ENCODE results near the gene CLEC18B.
"Not testable (repeated sequence)": the region's sequence is repeated elsewhere in the genome, so short reads cannot be mapped to it uniquely, and the experiment has no call there.

Gene CLEC18B

GRCh38 chr16:74443624-74444346, 22.5 kb upstream of the CLEC18B start:
- not testable (repeated sequence) for DNase-seq (ENCODE audit: low read depth)

GRCh38 chr16:74439685-74440084, 18.4 kb upstream of the CLEC18B start:
- no peak for DNase-seq (ENCODE audit: low read depth)

GRCh38 chr16:74438492-74438979, 17.3 kb upstream of the CLEC18B start:
- no peak for DNase-seq (ENCODE audit: low read depth)

GRCh38 chr16:74431516-74431915, 10.2 kb upstream of the CLEC18B start:
- no peak for DNase-seq (ENCODE audit: low read depth)

- DNase-seq (ENCODE audit: low read depth) = not testable (repeated sequence)
These were observed 8.9 kb upstream of the CLEC18B start for GRCh38 chr16:74430036-74430712.

GRCh38 chr16:74428493-74428892, 7.2 kb upstream of the CLEC18B start:
- DNase-seq (ENCODE audit: low read depth) = not testable (repeated sequence)

GRCh38 chr16:74425751-74426150, 4.5 kb upstream of the CLEC18B start:
- DNase-seq (ENCODE audit: low read depth) = not testable (repeated sequence)

GRCh38 chr16:74423721-74424120, 2.4 kb upstream of the CLEC18B start:
- not testable (repeated sequence) for DNase-seq (ENCODE audit: low read depth)

GRCh38 chr16:74422086-74422485, 808 bp upstream of the CLEC18B start:
- not testable (repeated sequence) for DNase-seq (ENCODE audit: low read depth)

GRCh38 chr16:74421482-74421785, 156 bp upstream of the CLEC18B start:
- not testable (repeated sequence) for DNase-seq (ENCODE audit: low read depth)

- not testable (repeated sequence) for DNase-seq (ENCODE audit: low read depth)
These were observed 1.5 kb downstream of the CLEC18B start for GRCh38 chr16:74419811-74420210.

GRCh38 chr16:74417897-74418296, 3.4 kb downstream of the CLEC18B start:
- not testable (repeated sequence) for DNase-seq (ENCODE audit: low read depth)

- DNase-seq (ENCODE audit: low read depth) = not testable (repeated sequence)
These were observed 7.4 kb downstream of the CLEC18B start for GRCh38 chr16:74413920-74414319.

- DNase-seq (ENCODE audit: low read depth) = not testable (repeated sequence)
These were observed 7.8 kb downstream of the CLEC18B start for GRCh38 chr16:74413485-74413884.

GRCh38 chr16:74412775-74413390, 8.4 kb downstream of the CLEC18B start:
- DNase-seq (ENCODE audit: low read depth) = not testable (repeated sequence)

- DNase-seq (ENCODE audit: low read depth) = not testable (repeated sequence)
These were observed 9.0 kb downstream of the CLEC18B start for GRCh38 chr16:74412138-74412774.

- not testable (repeated sequence) for DNase-seq (ENCODE audit: low read depth)
These were observed 10.3 kb downstream of the CLEC18B start for GRCh38 chr16:74410981-74411380.

- not testable (repeated sequence) for DNase-seq (ENCODE audit: low read depth)
These were observed 11.0 kb downstream of the CLEC18B start for GRCh38 chr16:74410057-74410957.

GRCh38 chr16:74409185-74409981, 11.9 kb downstream of the CLEC18B start:
- DNase-seq (ENCODE audit: low read depth) = not testable (repeated sequence)

GRCh38 chr16:74407362-74407705, 13.9 kb downstream of the CLEC18B start:
- not testable (repeated sequence) for DNase-seq (ENCODE audit: low read depth)
